ENCODE measurements around the gene APCDD1L. TPM values are rescaled to one million over a fixed set of nuclear protein-coding genes. Genes with fewer than 3 reads are reported as not detected.

The APCDD1L gene
- total and polyA plus RNA-seq, 2 of the 8 experiments (the other 6 are each of a cell fraction or from before 2014, with no cell fraction given), result 0.83 to 3.1 TPM

- TF ChIP-seq SIN3A (conservative IDR thresholded peaks at IDR 0.05 in 1 of 2, IDR thresholded peaks at IDR 0.05 in 1 of 2; ENCODE audit: low read depth in 1 of 2, low read length in 2 of 2) (no peak), POLR2A (IDR thresholded peaks at IDR 0.05; ENCODE audit: control extremely low read depth in 1 of 2, low read depth in 2 of 2, low read length in 2 of 2) (no peak), SP4 (IDR thresholded peaks at IDR 0.05; ENCODE audit: low read length) (no peak), KDM1A (IDR thresholded peaks at IDR 0.05; ENCODE audit: borderline replicate concordance, low read length) (no peak), GABPA (IDR thresholded peaks at IDR 0.05; ENCODE audit: borderline replicate concordance, insufficient read depth, low read length) (no peak), BACH1 (IDR thresholded peaks at IDR 0.05; ENCODE audit: low read length) (no peak)
Observed at GRCh38 chr20:58446960-58447265, 68.3 kb downstream of the APCDD1L start (continued).
